Measurements from ENCODE around the gene USP47.

The USP47 gene

GRCh38 chr11:11937433-11937832, 95.7 kb downstream of the USP47 start:
- DNase-seq (ENCODE audit: low read depth), result no peak

- DNase-seq (ENCODE audit: low read depth), result no peak
Observed at GRCh38 chr11:11937957-11938356, 96.2 kb downstream of the USP47 start.

GRCh38 chr11:11940551-11940950, 98.8 kb downstream of the USP47 start:
- DNase-seq (ENCODE audit: low read depth), result no peak

GRCh38 chr11:11942668-11943067, 100.9 kb downstream of the USP47 start:
- DNase-seq (ENCODE audit: low read depth), result no peak

- no peak for DNase-seq (ENCODE audit: low read depth)
Observed at GRCh38 chr11:11944444-11944843, 102.7 kb downstream of the USP47 start.

GRCh38 chr11:11946180-11946579, 104.4 kb downstream of the USP47 start:
- DNase-seq (ENCODE audit: low read depth), result no peak

- no peak for DNase-seq (ENCODE audit: low read depth)
Observed at GRCh38 chr11:11946878-11947277, 105.1 kb downstream of the USP47 start.

GRCh38 chr11:11947825-11948224, 106.1 kb downstream of the USP47 start:
- DNase-seq (ENCODE audit: low read depth), result no peak

GRCh38 chr11:11948242-11948947, 106.6 kb downstream of the USP47 start:
- no peak for DNase-seq (ENCODE audit: low read depth)

GRCh38 chr11:11949482-11949881, 107.7 kb downstream of the USP47 start:
- no peak for DNase-seq (ENCODE audit: low read depth)

- DNase-seq (ENCODE audit: low read depth), result no peak
Observed at GRCh38 chr11:11952036-11952435, 110.3 kb downstream of the USP47 start.

- DNase-seq (ENCODE audit: low read depth), result no peak
Observed at GRCh38 chr11:11956006-11956405, 114.2 kb downstream of the USP47 start.

GRCh38 chr11:11958403-11959231, 116.8 kb downstream of the USP47 start:
- DNase-seq (ENCODE audit: low read depth), result no peak

GRCh38 chr11:11959601-11960000, 117.8 kb downstream of the USP47 start:
- no peak for DNase-seq (ENCODE audit: low read depth)

- DNase-seq (ENCODE audit: low read depth), result no peak
Observed at GRCh38 chr11:11960687-11961086, 118.9 kb downstream of the USP47 start.

- DNase-seq (ENCODE audit: low read depth), result no peak
Observed at GRCh38 chr11:11961399-11962028, 119.7 kb downstream of the USP47 start.

GRCh38 chr11:11963067-11963466, 121.3 kb downstream of the USP47 start:
- DNase-seq (ENCODE audit: low read depth), result no peak

GRCh38 chr11:11963842-11964773, 122.3 kb downstream of the USP47 start:
- DNase-seq (ENCODE audit: low read depth), result no peak

- no peak for DNase-seq (ENCODE audit: low read depth)
Observed at GRCh38 chr11:11964774-11965150, 123.0 kb downstream of the USP47 start.

GRCh38 chr11:11965192-11965591, 123.4 kb downstream of the USP47 start:
- no peak for DNase-seq (ENCODE audit: low read depth)

GRCh38 chr11:11965656-11966353, 124.0 kb downstream of the USP47 start:
- DNase-seq (ENCODE audit: low read depth), result no peak

Measured in stimulated activated CD8-positive, alpha-beta memory T cell treated with anti-CD3 and anti-CD28 coated beads, Interleukin-15, amount 100 ng/mL, for 24 hours (primary cell).